Adrenal gland (tissue), 12 donors: ENCODE results near the gene TCF4. TPM values are rescaled to one million over a fixed set of nuclear protein-coding genes. Genes with fewer than 3 reads are reported as not detected.
A peak's percentile ranks its signal among the peaks of the same experiment; 100 is the strongest.

Experiments used
- DNase-seq, 7 donors: peaks; one replicate each; pipeline ENCODE4 v3.0.0-alpha.2; 2019 to 2020
- H3K27ac ChIP-seq, 5 donors: fragments of 200-600 bp; sonication (generic) in 4 of 5; 1 replicate in 3 of 5; 2 replicates in 2 of 5; pipeline versions ENCODE4 v1.5.1 to v1.8.0; 2016 to 2020; ENCODE audit warnings: mild to moderate bottlenecking in 1 of 5
- H3K27me3 ChIP-seq: fragments of 200-600 bp; 2 replicates; pipeline ENCODE4 v1.8.0; 2021
- H3K36me3 ChIP-seq, 2 donors: fragments of 200-600 bp; replicated peaks in 1 of 2; 1 replicate in 1 of 2; 2 replicates in 1 of 2; pipeline versions ENCODE4 v1.5.1 to v1.8.0; 2018 to 2022
- H3K4me1 ChIP-seq, 2 donors: fragments of 200-600 bp; replicated peaks in 1 of 2; 1 replicate in 1 of 2; 2 replicates in 1 of 2; pipeline versions ENCODE4 v1.5.1 to v1.8.0; 2018 to 2021
- H3K4me3 ChIP-seq, 4 donors: fragments of 200-600 bp; sonication (generic) in 3 of 4; one replicate each; pipeline ENCODE4 v1.5.1; 2016 to 2018
- H3K9me3 ChIP-seq, 3 donors: fragments of 200-600 bp; sonication (generic) in 1 of 3; replicated peaks in 1 of 3; 1 replicate in 2 of 3; 2 replicates in 1 of 3; pipeline versions ENCODE4 v1.5.1 to v1.8.0; 2016 to 2021
- CTCF ChIP-seq, 6 experiments: fragments of 450-650 bp in 4 of 6; fragments of 200-600 bp in 2 of 6; sonication (generic) in 1 of 6; IDR thresholded peaks; 1 replicate in 5 of 6; 2 replicates in 1 of 6; pipeline versions ENCODE4 v1.5.1 to v1.8.0; 2016 to 2021; ENCODE audit warnings: antibody characterized with exemption in 6 of 6, mild to moderate bottlenecking in 2 of 6, moderate library complexity in 1 of 6
- POLR2A ChIP-seq, 2 donors: fragments of 450-650 bp; IDR thresholded peaks; one replicate each; pipeline ENCODE4 v1.6.1; 2017; ENCODE audit warnings: antibody characterized with exemption in 2 of 2, mild to moderate bottlenecking in 2 of 2, moderate library complexity in 1 of 2
- WGBS, 4 donors: extraction: QIAGEN DNeasy Blood & Tissue Kit in 2 of 4; methylation state at CpG; one replicate each; pipeline versions ENCODE4 v1.1.5 to v1.1.7; 2013 to 2017; 5-methylcytosine and 5-hydroxymethylcytosine counted together
- intact Hi-C, 2 donors: fragments of 100-400 bp; cut with DNase I; formaldehyde crosslinking; loops; one replicate each; pipeline versions ENCODE4 v1.14.1 to v1.15.0; 2022 to 2023
- polyA plus RNA-seq, 3 donors: library from polyadenylated mRNA; stranded (reverse); fragments of 200-250 nt in 2 of 3; fragments of 350-450 nt in 1 of 3; fragmentation: Illumina TruSeq in 1 of 3; extraction: RNeasy Lipid Tissue Mini Kit (QIAGEN cat#74804) in 1 of 3; gene quantifications; one replicate each; pipeline ENCODE4 v1.2.3, GENCODE V29; 2013 to 2014
- total RNA-seq, 9 donors: library from RNA; depleted of rRNA in 4 of 9; stranded (reverse); fragments of >200 nt in 4 of 9; fragments of 120-200 nt in 1 of 9; fragmentation: NEBNext Ultra II Directional in 1 of 9; extraction: Animal tissue kit (Norgen Biotek cat#: 25700) in 1 of 9; gene quantifications; one replicate each; pipeline versions ENCODE4 v1.1.0 to v1.2.4, GENCODE V29; 2013 to 2023
- donor health status: healthy with polysubstance abuse.
- donor health status: Bipolar disorder and iron deficiency.
- donor health status: DM: yes; HTN: yes; CAD: no.
- donor health status: DM: no; HTN: no; CAD: no.
- donor health status: DM: no; HTN: no; CAD: no.
- donor health status: DM: yes; HTN: yes; CAD: no.

Gene TCF4
- total and polyA plus RNA-seq, 12 donors, result 21.9 to 196 (median 112) TPM

GRCh38 chr18:55405893-55406406, 182.0 kb downstream of the TCF4 start:
- intact Hi-C loops, result no loop called here
- peak; percentile 83 to 97 (median 92) for DNase-seq
- no peak overlapping the region for H3K4me3 ChIP-seq
- TF ChIP-seq CTCF (IDR thresholded peaks at IDR 0.05) (peak in 2 of 6 experiments; percentile 26 to 43), POLR2A (IDR thresholded peaks at IDR 0.05) (no peak)
- H3K9me3 ChIP-seq, result no peaks in the 10 kb centered on the region
- H3K27me3 ChIP-seq, result no peaks in the 10 kb centered on the region
- H3K27ac ChIP-seq, result peak overlapping the region in 1 of 5 donors; percentile 64
- WGBS, 4 donors, result 30 to 38% (median 35%) methylated on average over 7 of the region's 7 CpGs
- no peaks in the 10 kb centered on the region for H3K36me3 ChIP-seq
- H3K4me1 ChIP-seq, result peaks cover 0 to 36% of the 10 kb centered on the region in 2 donors

GRCh38 chr18:55405475-55405874, 182.5 kb downstream of the TCF4 start:
- no peak for TF ChIP-seq POLR2A (IDR thresholded peaks at IDR 0.05)
- TF ChIP-seq CTCF (IDR thresholded peaks at IDR 0.05), result no peak
- no peaks in the 10 kb centered on the region for H3K9me3 ChIP-seq
- peaks cover 0 to 36% of the 10 kb centered on the region in 2 donors for H3K4me1 ChIP-seq
- intact Hi-C loops, result no loop called here
- no peaks in the 10 kb centered on the region for H3K36me3 ChIP-seq
- H3K27me3 ChIP-seq, result no peaks in the 10 kb centered on the region
- H3K4me3 ChIP-seq, result no peak overlapping the region
- DNase-seq, result no peak
- WGBS, 4 donors, result 63 to 85% (median 69%) methylated on average over 1 of the region's 1 CpG
- peak overlapping the region in 1 of 5 donors; percentile 64 for H3K27ac ChIP-seq

- no peaks in the 10 kb centered on the region for H3K36me3 ChIP-seq
- no peak for DNase-seq
- peaks cover 0 to 36% of the 10 kb centered on the region in 2 donors for H3K4me1 ChIP-seq
- intact Hi-C loops, result no loop called here
- peak overlapping the region in 1 of 5 donors; percentile 64 for H3K27ac ChIP-seq
- WGBS, 4 donors, result 83 to 93% (median 91%) methylated on average over 8 of the region's 8 CpGs
- TF ChIP-seq POLR2A (IDR thresholded peaks at IDR 0.05), result no peak
- TF ChIP-seq CTCF (IDR thresholded peaks at IDR 0.05), result no peak
- no peak overlapping the region for H3K4me3 ChIP-seq
- H3K27me3 ChIP-seq, result no peaks in the 10 kb centered on the region
- no peaks in the 10 kb centered on the region for H3K9me3 ChIP-seq
These were observed 183.0 kb downstream of the TCF4 start for GRCh38 chr18:55404832-55405465.

GRCh38 chr18:55404136-55404830, 183.7 kb downstream of the TCF4 start:
- H3K27me3 ChIP-seq, result no peaks in the 10 kb centered on the region
- DNase-seq, result no peak
- WGBS, 4 donors, result 93 to 97% (median 96%) methylated on average over 5 of the region's 5 CpGs
- TF ChIP-seq POLR2A (IDR thresholded peaks at IDR 0.05), result no peak
- no peak for TF ChIP-seq CTCF (IDR thresholded peaks at IDR 0.05)
- no peaks in the 10 kb centered on the region for H3K9me3 ChIP-seq
- no peak overlapping the region for H3K4me3 ChIP-seq
- peak overlapping the region in 1 of 5 donors; percentile 18 for H3K27ac ChIP-seq
- H3K36me3 ChIP-seq, result no peaks in the 10 kb centered on the region
- intact Hi-C loops, result no loop called here
- H3K4me1 ChIP-seq, result peaks cover 0 to 36% of the 10 kb centered on the region in 2 donors
